Activated CD8-positive, alpha-beta T cell treated with anti-CD3 and anti-CD28 coated beads, Interleukin-2, amount 10 ng/mL, durations not matched to agents 7 days and 5 days (primary cell): ENCODE data around the gene PTPRK. TPM values are rescaled to one million over a fixed set of nuclear protein-coding genes. Genes with fewer than 3 reads are reported as not detected.

Experiments used
- ATAC-seq: fragments of 150-1000 bp; cut with Tn5 transposase; one replicate; pipeline ENCODE4 v1.10.0; 2021; ENCODE audit warnings: moderate library complexity
- CTCF ChIA-PET: fragments of 350-600 bp; sonication (Branson Sonifier 250); formaldehyde crosslinking; loops from one replicate; lab custom pipeline; 2021; ENCODE audit warnings: antibody characterized with exemption; lab: Charles Lee
- POLR2A ChIA-PET: fragments of 350-600 bp; sonication (Branson Sonifier 250); formaldehyde crosslinking; loops from one replicate; lab custom pipeline; 2021; ENCODE audit warnings: antibody characterized with exemption; lab: Charles Lee
- DNase-seq: peaks from one replicate; pipeline ENCODE4 v3.0.0-alpha.2; 2020
- H3K27ac Mint-ChIP-seq: one replicate; pipeline ENCODE4 v1.8.0; 2021; ENCODE audit warnings: mild to moderate bottlenecking, mixed read lengths
- H3K27me3 Mint-ChIP-seq: one replicate; pipeline ENCODE4 v1.8.0; 2021; ENCODE audit warnings: low read depth, mixed read lengths
- H3K36me3 Mint-ChIP-seq: one replicate; pipeline ENCODE4 v1.8.0; 2021; ENCODE audit warnings: low read depth, mixed read lengths
- H3K4me1 Mint-ChIP-seq: one replicate; pipeline ENCODE4 v1.8.0; 2021; ENCODE audit warnings: low read depth, mixed read lengths
- H3K4me3 Mint-ChIP-seq: one replicate; pipeline ENCODE4 v1.8.0; 2021; ENCODE audit warnings: mild to moderate bottlenecking, mixed read lengths
- H3K9me3 Mint-ChIP-seq: one replicate; pipeline ENCODE4 v1.8.0; 2022; ENCODE audit warnings: mixed read lengths; ENCODE audit not compliant: insufficient read depth
- total RNA-seq, 2 experiments: library from RNA; stranded (reverse); gene quantifications; one replicate each; pipeline ENCODE4 v1.2.3, GENCODE V29; 2021

The PTPRK gene
- total RNA-seq, 2 experiments from 2014 or later = 3.1 to 3.6 TPM

- Mint-ChIP-seq H3K4me3 (no peak overlapping the region), H3K9me3 (no peaks in the 10 kb centered on the region), H3K36me3 (peaks cover 2% of the 10 kb centered on the region), H3K27ac (no peak overlapping the region), H3K27me3 (peaks cover 3% of the 10 kb centered on the region), H3K4me1 (no peaks in the 10 kb centered on the region)
- POLR2A ChIA-PET = no interaction called here
- CTCF ChIA-PET = no interaction called here
- ATAC-seq (no peak), DNase-seq (no peak)
These were observed 363.9 kb downstream of the PTPRK start for GRCh38 chr6:128156321-128157111.

- Mint-ChIP-seq H3K27ac (no peak overlapping the region), H3K4me3 (no peak overlapping the region), H3K27me3 (peaks cover 3% of the 10 kb centered on the region), H3K9me3 (no peaks in the 10 kb centered on the region), H3K36me3 (peaks cover 2% of the 10 kb centered on the region), H3K4me1 (no peaks in the 10 kb centered on the region)
- ChIA-PET CTCF (no interaction called here), POLR2A (no interaction called here)
- DNase-seq (no peak), ATAC-seq (no peak)
These were observed 364.6 kb downstream of the PTPRK start for GRCh38 chr6:128155826-128156225.

- ChIA-PET CTCF (no interaction called here), POLR2A (no interaction called here)
- ATAC-seq (no peak), DNase-seq (no peak)
- Mint-ChIP-seq H3K4me3 (no peak overlapping the region), H3K27me3 (peaks cover 3% of the 10 kb centered on the region), H3K9me3 (no peaks in the 10 kb centered on the region), H3K36me3 (peaks cover 2% of the 10 kb centered on the region), H3K4me1 (no peaks in the 10 kb centered on the region), H3K27ac (no peak overlapping the region)
These were observed 367.8 kb downstream of the PTPRK start for GRCh38 chr6:128152551-128152950.

- DNase-seq (no peak), ATAC-seq (no peak)
- ChIA-PET CTCF (interaction anchor here (0.7 kb wide), 1 partner anchor 295 kb away, joined by 3 read pairs; no protein-coding TSS in a partner anchor), POLR2A (no interaction called here)
- Mint-ChIP-seq H3K36me3 (no peaks in the 10 kb centered on the region), H3K27me3 (peaks cover 3% of the 10 kb centered on the region), H3K4me3 (no peak overlapping the region), H3K9me3 (no peaks in the 10 kb centered on the region), H3K27ac (no peak overlapping the region), H3K4me1 (no peaks in the 10 kb centered on the region)
These were observed 370.0 kb downstream of the PTPRK start for GRCh38 chr6:128150376-128150775.

GRCh38 chr6:128149796-128150195 is 370.6 kb downstream of the PTPRK start:
- Mint-ChIP-seq H3K27ac (no peak overlapping the region), H3K9me3 (no peaks in the 10 kb centered on the region), H3K4me3 (no peak overlapping the region), H3K4me1 (peaks cover 2% of the 10 kb centered on the region), H3K36me3 (no peaks in the 10 kb centered on the region), H3K27me3 (peaks cover 3% of the 10 kb centered on the region)
- ATAC-seq (no peak), DNase-seq (no peak)
- ChIA-PET CTCF (interaction anchor here (0.7 kb wide), 1 partner anchor 294 kb away, joined by 3 read pairs; no protein-coding TSS in a partner anchor), POLR2A (interaction anchor here (0.6 kb wide), 1 partner anchor 129 kb away, joined by 4 read pairs; no protein-coding TSS in a partner anchor)

- H3K36me3 Mint-ChIP-seq = no peaks in the 10 kb centered on the region
- ATAC-seq (no peak), DNase-seq (no peak)
- no peak overlapping the region for H3K27ac Mint-ChIP-seq
- H3K9me3 Mint-ChIP-seq = no peaks in the 10 kb centered on the region
- POLR2A ChIA-PET = no interaction called here
- CTCF ChIA-PET = no interaction called here
- H3K4me3 Mint-ChIP-seq = no peak overlapping the region
- no peaks in the 10 kb centered on the region for H3K27me3 Mint-ChIP-seq
- H3K4me1 Mint-ChIP-seq = peaks cover 2% of the 10 kb centered on the region
These were observed 376.1 kb downstream of the PTPRK start for GRCh38 chr6:128144320-128144719.

DNA sequence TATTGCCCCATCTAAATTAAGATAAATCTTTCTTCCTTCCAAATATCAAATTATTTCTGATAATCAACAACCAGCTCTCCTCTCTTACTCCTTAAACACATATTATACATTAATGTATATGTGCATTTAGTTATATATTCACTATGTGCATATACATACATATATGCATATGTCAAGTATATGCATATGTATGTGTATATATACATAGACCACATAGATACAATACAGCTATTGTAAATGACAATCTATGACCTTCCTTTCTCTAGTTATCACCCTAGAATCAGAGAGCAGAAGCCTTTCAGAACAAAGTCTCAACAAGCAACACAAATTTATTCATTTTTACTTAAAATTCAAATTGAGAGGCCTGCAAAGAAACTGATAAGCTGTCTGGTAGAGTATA is 378.5 kb downstream of the PTPRK start:
- no peak for DNase-seq
- Mint-ChIP-seq H3K4me3 (no peak overlapping the region), H3K27ac (no peak overlapping the region), H3K9me3 (no peaks in the 10 kb centered on the region), H3K27me3 (no peaks in the 10 kb centered on the region), H3K4me1 (peaks cover 2% of the 10 kb centered on the region), H3K36me3 (no peaks in the 10 kb centered on the region)
- ChIA-PET CTCF (no interaction called here), POLR2A (no interaction called here)
- no peak for ATAC-seq

DNA sequence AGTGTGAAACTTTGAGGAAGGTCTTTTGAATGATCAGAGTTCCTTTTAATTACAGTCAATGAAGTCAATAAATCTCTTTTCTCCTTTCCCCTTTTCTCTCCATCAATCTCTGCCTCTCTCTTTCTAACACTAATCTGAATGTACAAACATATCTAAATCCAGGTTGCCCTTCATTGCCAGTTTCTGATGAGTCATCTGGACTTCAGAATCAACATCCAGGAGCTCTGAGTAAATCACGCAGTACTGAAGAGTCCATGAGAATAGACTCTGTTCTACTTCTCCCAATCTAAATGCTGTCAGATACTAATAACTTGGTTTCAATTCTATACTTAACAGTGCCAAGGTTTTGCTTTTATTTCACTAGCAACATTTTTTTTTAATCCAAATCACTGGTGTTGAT is 380.9 kb downstream of the PTPRK start:
- Mint-ChIP-seq H3K27me3 (no peaks in the 10 kb centered on the region), H3K9me3 (no peaks in the 10 kb centered on the region), H3K27ac (no peak overlapping the region), H3K4me3 (no peak overlapping the region), H3K4me1 (peaks cover 6% of the 10 kb centered on the region), H3K36me3 (no peaks in the 10 kb centered on the region)
- DNase-seq = no peak
- POLR2A ChIA-PET = no interaction called here
- ATAC-seq = no peak
- CTCF ChIA-PET = interaction anchor here (0.6 kb wide), 1 partner anchor 20 kb away, joined by 3 read pairs; no protein-coding TSS in a partner anchor

GRCh38 chr6:128138694-128139093 is 381.7 kb downstream of the PTPRK start:
- DNase-seq (no peak), ATAC-seq (no peak)
- Mint-ChIP-seq H3K9me3 (no peaks in the 10 kb centered on the region), H3K27ac (no peak overlapping the region), H3K4me3 (no peak overlapping the region), H3K27me3 (no peaks in the 10 kb centered on the region), H3K36me3 (no peaks in the 10 kb centered on the region), H3K4me1 (peaks cover 6% of the 10 kb centered on the region)
- ChIA-PET CTCF (no interaction called here), POLR2A (no interaction called here)

DNA sequence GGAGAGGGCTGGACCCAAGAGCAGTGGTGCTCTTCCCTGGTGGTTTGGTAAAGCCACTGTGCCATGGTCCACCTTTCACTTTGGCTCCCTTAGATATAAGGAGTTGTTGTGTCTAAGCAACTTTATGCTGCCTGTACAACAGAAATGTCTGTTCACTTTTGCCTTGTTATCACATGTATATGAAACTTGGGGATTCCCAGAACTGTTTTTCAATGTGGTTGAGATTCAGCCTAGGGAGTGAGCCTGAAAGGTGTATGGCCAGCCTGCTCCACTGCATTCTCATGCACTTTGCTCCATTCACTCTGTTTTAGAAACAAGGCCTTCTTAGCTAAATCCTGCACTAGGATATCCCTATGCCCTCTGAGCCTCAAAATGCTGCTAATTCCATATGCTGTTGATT is 385.1 kb downstream of the PTPRK start:
- DNase-seq (no peak), ATAC-seq (no peak)
- ChIA-PET POLR2A (no interaction called here), CTCF (no interaction called here)
- Mint-ChIP-seq H3K4me3 (no peak overlapping the region), H3K27me3 (no peaks in the 10 kb centered on the region), H3K27ac (no peak overlapping the region), H3K36me3 (peaks cover 2% of the 10 kb centered on the region), H3K9me3 (no peaks in the 10 kb centered on the region), H3K4me1 (peaks cover 6% of the 10 kb centered on the region)

GRCh38 chr6:128131566-128131965 is 388.8 kb downstream of the PTPRK start:
- ChIA-PET CTCF (no interaction called here), POLR2A (no interaction called here)
- Mint-ChIP-seq H3K36me3 (peaks cover 2% of the 10 kb centered on the region), H3K27ac (no peak overlapping the region), H3K4me3 (no peak overlapping the region), H3K27me3 (no peaks in the 10 kb centered on the region), H3K9me3 (no peaks in the 10 kb centered on the region), H3K4me1 (peaks cover 6% of the 10 kb centered on the region)
- DNase-seq (no peak), ATAC-seq (no peak)

DNA sequence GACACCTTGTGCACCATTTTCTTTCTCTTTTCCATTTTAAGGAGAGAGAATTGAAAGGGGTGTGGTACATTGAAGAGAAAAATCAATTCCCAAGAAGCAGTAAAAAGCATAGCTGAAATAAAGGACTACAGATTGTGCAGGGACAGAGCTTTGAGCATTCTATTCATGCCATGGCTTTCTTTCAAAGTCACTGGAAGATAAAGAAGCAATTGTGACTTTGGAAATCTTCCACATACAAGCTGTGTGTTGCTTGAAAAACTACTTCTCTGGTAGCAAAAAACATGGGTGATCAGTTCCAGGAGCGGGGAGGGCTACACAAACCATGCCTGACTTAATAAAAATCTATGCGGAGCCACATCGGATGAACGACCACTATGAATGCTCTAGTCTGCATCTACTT is 389.4 kb downstream of the PTPRK start:
- Mint-ChIP-seq H3K27me3 (no peaks in the 10 kb centered on the region), H3K4me1 (peaks cover 6% of the 10 kb centered on the region), H3K4me3 (no peak overlapping the region), H3K9me3 (no peaks in the 10 kb centered on the region), H3K36me3 (peaks cover 2% of the 10 kb centered on the region), H3K27ac (no peak overlapping the region)
- ChIA-PET CTCF (no interaction called here), POLR2A (no interaction called here)
- ATAC-seq (no peak), DNase-seq (no peak)
